Inferior parietal cortex (tissue), 1 donor: ENCODE data around the gene PARD3B.

Source experiments
- DNase-seq: peaks from one replicate; pipeline ENCODE4 v3.0.0-alpha.2; 2016; ENCODE audit errors: extremely low spot score

Gene PARD3B

GRCh38 chr2:204753841-204754240 lies 208.6 kb downstream of the PARD3B start:
- no peak for DNase-seq

DNA sequence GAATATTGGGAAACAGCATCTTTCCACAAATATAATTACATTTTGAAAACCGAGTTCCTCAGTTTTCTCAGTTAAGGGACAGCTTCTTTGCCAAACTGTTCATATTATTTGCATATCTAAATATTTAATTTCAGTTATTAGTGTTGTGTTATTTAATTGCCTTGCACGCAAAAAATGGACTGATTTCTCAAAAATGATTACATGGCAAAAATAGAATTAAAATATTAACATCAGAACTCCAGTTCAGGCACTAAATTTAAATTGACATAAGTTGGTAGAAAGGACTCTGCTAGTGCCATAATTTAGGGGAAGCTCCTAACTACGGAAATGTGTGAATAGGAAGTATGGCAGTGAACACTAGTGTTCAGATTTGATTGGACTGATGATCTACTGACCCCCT lies 209.6 kb downstream of the PARD3B start:
- no peak for DNase-seq

DNA sequence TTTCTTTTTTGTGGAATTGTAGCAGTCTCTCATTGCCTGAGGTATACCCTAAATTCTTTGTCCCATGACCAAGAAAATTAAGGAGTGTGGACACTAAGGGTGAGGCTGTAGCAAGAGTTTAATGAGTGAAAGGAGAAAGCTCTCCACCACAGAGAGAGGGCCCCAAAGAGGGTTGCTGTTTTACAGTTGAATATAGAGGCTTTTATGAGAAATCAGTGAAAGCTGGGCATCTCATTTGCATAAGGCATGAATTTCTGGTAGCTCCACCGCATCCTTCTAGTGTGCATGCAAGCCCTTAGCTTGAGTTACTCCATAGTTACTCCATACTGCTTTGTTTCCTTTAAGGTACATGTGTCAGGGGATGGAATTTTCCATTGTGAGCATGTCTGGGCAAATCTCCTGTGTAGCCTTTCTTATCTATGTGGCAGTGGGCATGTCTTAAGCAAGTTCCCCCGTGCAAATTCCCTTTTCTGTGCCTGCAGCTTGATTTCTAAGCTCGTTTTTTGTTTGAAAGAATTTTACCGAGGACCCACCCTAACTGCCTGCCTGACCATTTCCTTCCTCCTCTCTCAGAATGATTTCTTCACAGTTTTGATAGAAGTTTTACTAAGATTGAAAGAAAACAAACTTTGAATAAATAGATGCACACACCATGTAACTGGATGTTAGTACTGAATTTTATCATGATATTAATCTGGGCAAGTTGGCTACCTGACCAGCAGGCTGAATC lies 218.9 kb downstream of the PARD3B start:
- no peak for DNase-seq

DNA sequence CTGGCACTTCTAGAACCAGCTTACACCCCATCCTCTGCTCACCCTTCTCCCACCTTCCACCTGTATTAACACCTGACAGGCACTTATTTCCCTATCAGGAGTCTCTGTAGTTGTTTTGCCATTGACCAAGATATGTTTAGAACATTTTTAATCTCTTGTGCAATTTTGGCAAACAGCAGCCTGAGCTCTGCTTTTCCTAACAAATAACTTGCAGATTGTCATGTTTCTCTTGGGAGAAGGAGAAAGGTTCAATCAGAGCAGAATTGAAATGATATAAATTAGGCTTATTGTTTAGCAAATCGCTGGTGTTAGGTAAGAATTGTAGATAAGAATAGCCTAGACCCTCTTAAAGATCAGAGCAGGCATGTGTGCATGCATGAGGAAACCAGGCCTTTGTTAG lies 225.5 kb downstream of the PARD3B start:
- DNase-seq, result no peak

GRCh38 chr2:204771721-204772120 lies 226.4 kb downstream of the PARD3B start:
- no peak for DNase-seq

- no peak for DNase-seq
Observed at GRCh38 chr2:204772546-204772945, 227.3 kb downstream of the PARD3B start.

DNA sequence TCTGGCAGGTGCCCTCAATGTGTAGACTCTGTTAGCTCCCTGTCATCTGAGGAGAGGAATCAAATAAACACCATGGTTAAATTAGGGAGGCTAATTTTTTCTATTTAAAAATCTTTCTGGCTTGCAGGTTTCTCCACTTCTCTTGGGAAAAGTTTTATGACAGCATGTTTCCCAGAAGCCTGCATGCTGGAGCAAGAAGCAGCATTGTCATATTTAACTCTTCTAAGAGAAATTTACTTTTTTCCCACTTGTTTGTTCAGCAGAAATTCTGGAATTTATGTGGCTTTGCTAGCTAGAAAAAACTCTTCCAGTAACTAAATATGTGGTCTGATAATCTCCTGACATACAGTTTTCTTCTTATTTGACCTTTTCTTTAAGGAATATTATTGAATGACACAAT lies 230.5 kb downstream of the PARD3B start:
- no peak for DNase-seq

- DNase-seq, result no peak
Observed at GRCh38 chr2:204776781-204777559, 231.7 kb downstream of the PARD3B start.

DNA sequence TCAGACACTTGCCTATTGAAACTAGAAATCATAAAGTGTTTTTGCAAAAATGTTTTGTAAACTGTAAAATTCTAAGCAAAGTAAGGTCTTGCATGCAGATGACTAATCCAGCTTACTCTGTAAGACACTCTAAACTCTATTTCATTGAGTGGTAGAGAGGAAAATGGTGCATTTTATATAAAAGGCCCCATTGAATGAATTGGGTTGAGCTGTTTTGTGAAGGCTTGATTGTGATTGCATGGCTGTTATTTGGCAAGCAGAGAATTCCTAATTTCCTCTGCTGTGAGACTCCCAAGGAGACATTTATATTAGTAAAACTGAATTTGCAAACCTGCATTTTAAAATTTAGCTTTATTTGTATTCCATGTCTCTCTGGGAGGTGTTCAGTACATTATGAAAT lies 234.5 kb downstream of the PARD3B start:
- no peak for DNase-seq

DNA sequence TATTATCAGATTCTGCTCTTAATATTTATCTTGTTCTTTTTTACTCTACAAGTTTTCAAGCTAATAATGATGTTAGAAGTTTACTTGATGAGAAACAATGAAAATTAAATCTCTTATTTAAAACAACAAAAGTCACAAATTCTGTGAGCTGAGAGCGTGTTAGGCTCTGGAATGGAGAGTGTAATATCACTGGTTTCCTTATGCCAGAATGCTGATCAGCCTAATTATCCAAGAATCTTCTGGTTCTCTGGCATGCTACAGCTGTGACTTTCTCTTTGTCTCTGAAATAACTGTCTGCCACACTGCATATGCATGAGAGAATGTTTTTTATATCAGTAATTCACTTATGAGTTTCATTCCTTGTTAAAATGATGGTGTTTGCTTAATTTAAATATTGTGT lies 236.7 kb downstream of the PARD3B start:
- no peak for DNase-seq

- no peak for DNase-seq
Observed at GRCh38 chr2:204790076-204790475, 244.8 kb downstream of the PARD3B start.

DNA sequence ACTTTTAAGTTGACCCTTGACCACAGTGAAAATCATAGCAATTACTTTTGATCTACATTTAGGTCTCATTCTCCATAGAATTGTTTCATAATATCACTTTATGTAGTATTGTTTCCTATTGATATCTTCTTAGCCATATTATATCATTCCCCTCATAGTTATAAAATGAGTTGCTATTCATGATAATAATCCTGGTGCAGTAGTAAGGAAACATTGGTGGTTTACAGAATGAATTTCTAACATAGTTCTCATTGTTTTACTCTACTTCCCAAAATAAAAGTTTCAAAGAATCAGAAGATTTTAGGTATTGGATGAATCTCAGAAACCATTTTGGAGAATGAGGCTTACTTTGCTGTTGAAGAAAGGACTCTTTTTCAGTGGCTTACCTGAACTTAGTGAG lies 246.0 kb downstream of the PARD3B start:
- DNase-seq, result no peak

DNA sequence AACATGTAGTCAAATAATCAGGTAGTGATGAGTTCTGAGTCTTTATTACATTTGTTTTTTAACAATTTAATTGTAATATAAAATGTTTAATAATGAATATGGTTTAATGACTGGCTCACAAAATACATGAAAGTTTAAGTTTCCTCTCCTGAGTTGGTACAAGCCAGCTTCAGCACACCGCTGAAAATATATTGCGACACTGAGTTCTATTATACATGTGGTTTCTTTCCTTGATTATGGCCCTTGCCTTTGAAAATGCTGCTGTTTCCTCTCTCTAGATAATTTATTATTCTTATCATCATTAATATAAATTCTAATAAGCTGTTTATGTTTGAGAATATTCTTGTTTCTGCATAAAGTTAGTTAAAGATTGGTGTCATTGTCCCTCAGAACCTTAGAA lies 249.3 kb downstream of the PARD3B start:
- DNase-seq, result no peak

DNA sequence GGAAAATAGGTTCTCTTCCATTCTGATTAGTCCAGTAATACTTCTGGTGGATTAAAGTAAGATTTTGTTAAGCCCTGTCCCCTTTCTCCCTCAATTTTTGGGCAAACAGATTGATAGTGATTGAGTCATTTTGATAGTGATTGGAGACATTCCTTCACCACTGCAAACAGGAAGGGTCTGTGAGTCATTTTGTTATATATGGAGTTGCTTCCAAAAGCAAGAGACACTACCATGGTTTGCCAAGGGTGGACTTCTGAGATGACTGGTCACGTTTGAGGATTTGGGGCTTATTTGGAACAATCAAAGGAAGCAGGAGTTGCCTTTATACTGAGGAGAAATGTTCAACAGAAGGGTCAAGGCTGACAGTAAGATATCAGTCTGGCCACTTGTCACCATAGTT lies 249.9 kb downstream of the PARD3B start:
- no peak for DNase-seq

- no peak for DNase-seq
Observed at GRCh38 chr2:204796581-204796980, 251.3 kb downstream of the PARD3B start.

- no peak for DNase-seq
Observed at GRCh38 chr2:204799791-204800190, 254.5 kb downstream of the PARD3B start.

GRCh38 chr2:204808494-204808893 lies 263.2 kb downstream of the PARD3B start:
- no peak for DNase-seq

DNA sequence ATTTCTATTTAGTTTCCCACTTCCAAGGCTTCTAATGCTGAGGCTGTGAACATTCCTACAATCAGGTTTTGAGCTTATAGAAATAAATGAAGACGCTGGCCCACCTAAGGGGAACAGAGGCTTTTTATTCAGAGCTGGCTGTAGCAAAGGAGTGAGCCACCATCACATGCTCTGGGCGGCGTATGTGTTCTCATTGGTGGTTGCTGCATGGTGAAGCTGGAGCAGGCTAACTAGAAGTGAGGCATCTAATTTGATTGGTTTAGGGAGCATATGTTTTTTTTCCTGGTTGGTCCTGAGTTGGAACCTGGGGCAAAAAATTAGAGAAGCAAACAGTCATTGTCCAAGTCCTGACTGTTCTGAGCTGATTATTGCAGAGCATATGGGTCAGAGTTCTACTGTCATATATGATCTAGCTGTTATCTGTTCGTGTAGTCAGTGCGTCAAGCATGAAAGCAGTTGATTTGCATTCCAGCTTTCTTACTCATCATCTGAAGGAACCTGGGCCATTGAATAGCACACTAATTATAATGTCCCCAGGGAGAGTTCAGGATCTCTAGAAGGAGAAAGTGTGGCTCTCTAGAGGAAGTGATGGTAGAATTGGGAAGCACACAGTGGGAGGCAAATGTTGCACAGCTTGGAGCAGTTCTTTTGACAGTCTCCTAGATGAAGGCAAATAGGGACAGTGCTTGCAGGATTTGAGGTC lies 279.6 kb downstream of the PARD3B start:
- DNase-seq, result no peak

- no peak for DNase-seq
Observed at GRCh38 chr2:204825681-204826080, 280.4 kb downstream of the PARD3B start.

DNA sequence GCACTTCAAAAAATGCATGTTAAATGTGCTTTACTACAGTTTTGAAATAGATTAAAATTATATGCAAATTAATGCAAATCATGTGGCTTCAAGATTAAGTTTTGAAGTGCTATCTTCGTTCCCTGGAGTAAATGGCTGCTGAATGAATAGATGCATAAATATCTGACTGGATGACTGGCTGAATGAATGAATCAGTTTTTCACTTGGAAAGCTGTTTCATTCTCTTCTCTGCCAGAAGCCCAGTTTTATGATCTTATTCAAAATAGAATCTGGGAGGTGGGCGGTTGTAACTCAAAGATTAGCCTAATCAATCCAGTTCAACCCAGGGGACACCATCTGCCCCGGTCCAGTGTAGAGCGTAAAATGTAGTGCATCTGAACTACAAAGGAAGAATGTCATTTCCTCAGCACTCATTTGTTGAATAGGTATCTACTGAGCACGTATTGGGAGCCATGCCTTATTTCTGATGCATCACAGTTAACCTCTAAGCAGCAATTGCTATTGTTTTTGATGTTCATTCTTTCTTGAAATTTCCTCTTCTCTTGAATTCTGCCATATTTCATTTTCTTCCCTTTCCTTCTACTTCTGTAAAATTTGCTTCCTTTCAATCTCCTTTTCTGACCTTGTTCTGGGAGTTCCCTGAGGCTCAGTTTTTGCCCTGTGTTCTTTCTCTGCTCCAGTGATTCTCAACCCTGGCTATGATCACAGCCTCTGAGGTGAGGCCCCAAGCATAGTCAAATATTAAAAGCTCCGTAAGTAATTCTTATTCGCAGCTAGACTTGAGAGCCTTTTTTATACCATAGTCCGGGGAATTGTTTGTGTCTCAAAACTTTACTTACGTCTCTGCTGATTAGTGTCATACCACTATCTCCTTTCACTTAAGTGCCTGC lies 282.7 kb downstream of the PARD3B start:
- DNase-seq, result no peak

DNA sequence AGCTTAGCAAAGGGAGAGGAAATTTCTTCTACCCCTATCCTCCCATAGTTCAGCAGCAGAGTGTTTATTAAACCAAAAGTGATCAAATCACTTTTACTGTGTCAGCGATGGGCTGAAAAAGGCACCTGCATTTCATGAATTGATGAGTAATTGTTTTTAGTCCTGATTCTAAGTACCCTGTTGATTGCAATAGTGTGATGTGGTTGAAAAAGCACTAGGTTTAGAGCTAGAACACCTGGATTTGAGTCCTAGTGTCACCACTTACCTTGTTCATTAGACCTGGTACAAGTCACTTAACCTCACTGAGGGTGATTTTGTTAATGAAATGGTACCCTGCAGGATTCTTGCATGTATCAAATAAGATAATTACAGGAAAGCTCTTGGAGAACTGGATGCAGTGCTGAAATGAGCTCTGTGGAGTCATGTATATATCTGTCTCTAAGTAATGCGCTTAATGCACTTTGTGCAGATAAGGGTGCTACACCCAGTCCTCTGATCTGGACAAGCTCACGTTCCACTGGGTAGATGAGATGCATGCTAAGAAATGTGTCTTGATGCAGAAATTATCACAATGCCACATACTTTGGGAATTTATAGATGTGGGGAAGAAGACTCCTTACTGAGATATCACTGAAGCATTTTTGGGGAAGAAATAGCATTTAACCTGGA lies 289.6 kb downstream of the PARD3B start:
- no peak for DNase-seq
